Measurements from ENCODE around the gene TIMP2.
"Not testable (repeated sequence)": the region's sequence is repeated elsewhere in the genome, so short reads cannot be mapped to it uniquely, and the experiment has no call there.

Gene TIMP2

GRCh38 chr17:78884876-78885667 lies 40.1 kb downstream of the TIMP2 start:
- DNase-seq, result no peak

GRCh38 chr17:78884148-78884825 lies 40.9 kb downstream of the TIMP2 start:
- DNase-seq, result no peak

DNA sequence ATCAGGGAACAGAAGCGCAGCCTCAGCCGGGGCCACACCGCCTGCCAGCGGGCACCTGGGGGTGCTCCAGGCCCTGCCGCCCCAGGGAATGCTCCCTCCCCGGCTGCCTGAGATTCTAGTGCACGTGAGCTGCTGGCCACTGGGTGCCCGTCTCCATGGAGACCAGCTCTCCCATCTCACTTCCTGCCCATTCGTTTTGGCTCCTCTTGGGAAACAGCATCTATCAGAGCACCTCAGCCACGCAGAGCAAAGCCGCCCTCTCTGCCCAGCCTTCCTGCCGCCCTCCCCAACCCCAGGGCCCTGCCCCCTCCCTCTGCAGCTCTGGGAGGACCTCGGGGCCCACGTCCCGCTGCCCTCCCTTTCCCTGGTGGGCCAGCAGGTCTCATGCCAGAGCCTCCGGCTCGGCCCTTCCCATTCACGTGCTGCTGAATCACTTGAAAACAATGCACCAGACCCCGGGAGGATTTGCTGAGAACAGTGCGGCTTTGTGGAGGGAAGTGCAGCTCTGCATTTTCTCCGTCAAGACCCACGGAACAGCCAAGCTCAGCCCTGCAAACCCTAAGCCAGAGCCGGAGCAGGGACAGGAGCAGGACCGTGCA lies 41.6 kb downstream of the TIMP2 start:
- DNase-seq, result peak; percentile 90

DNA sequence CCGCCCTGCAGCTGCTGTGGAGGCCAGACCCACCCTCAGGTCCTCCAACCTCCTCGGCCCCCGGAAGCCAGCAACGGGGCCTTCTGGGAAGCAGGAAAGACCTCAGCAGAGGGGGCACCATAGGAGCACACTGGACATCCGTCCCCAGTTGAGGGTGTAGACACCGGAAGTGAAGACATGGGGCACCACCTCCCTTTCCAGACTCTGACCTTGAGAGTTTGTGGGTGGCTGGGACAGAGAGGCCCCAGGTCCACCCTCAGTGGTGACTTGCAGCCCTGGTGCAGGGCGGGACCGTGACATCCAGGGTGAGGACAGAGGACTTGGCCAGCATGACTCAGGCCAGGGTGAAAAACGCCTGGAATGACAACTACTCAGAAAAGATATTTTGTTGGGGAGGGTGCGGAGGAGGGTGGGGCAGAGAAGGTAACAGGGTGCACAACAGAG lies 42.1 kb downstream of the TIMP2 start:
- DNase-seq, result peak; percentile 62

DNA sequence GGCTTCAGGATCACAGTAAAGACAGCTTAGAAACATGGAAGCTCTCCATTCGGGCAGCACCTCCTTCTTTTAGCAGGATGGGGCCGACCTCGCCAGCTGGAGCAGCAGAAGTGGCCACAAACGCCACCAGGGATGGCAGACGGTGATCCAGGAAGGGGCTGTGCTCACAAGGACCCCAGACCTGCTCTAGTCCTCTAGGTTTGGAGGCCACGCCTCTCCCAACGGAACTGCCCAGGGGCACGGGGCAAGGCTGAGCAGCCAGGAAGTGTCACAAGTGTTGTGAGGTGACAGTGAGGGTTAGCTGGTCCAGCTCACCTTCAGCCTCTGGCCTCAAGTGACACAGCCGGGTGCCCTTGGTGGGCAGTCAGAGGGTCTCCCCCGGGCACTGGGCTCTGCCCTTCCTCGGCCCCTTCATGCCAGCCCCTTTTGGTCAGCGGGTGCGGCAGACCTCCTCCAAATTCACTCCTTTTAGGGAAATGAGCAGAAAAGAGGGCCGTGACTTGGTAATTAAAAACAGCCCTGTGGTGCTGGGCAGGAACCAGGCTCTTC lies 42.6 kb downstream of the TIMP2 start:
- DNase-seq, result no peak

- DNase-seq, result peak; percentile 39
These were observed 45.5 kb downstream of the TIMP2 start for GRCh38 chr17:78879635-78880186.

GRCh38 chr17:78878871-78879527 lies 46.2 kb downstream of the TIMP2 start:
- no peak for DNase-seq

GRCh38 chr17:78878261-78878660 lies 46.9 kb downstream of the TIMP2 start:
- no peak for DNase-seq

DNA sequence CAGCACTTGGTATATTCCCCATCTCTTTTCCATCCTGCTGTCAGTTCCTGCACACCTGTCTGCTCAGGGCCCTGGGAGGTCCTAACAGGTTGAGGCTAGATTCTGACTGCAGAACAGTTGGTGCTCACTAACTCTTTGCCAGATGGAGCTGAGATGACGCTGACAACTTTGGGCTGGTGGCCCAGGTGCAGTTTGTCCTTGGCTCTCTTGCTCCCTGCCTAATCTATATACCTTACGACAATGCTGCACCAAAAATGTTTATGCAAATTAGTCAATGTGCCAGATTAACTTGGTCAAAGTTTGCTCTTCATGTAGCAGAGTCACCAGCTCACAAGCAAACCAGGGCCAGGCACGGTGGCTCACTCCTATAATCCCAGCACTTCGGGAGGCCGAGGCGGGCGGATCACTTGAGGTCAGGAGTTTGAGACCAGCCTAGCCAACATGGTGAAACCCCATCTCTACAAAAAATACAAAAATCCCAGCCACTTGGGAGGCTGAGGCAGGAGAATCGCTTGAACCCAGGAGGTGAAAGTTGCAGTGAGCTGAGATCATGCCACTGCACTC lies 48.2 kb downstream of the TIMP2 start:
- not testable (repeated sequence) for DNase-seq

GRCh38 chr17:78876094-78876597 lies 49.0 kb downstream of the TIMP2 start:
- DNase-seq, result no peak

GRCh38 chr17:78875363-78876093 lies 49.7 kb downstream of the TIMP2 start:
- no peak for DNase-seq

GRCh38 chr17:78873519-78874340 lies 51.5 kb downstream of the TIMP2 start:
- no peak for DNase-seq

GRCh38 chr17:78872486-78872885 lies 52.7 kb downstream of the TIMP2 start:
- no peak for DNase-seq

GRCh38 chr17:78870621-78871020 lies 54.6 kb downstream of the TIMP2 start:
- DNase-seq, result no peak

DNA sequence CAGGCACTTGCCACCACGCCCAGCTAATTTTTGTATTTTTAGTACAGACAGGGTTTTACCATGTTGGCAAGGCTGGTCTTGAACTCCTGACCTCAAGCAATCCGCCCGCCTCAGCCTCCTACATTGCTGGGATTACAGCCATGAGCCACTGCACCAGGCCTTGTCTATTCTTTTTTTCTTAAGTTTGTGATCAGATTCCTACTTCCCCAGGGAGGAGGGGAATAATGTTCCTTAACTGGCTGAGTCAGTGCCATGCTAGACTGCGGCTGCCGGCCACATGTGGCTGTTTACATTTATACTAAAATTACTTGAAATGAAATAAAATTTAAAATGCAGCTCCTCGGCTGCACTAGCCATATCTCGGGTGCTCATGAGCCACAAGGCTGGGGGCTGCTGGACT lies 56.8 kb downstream of the TIMP2 start:
- DNase-seq, result peak; percentile 42

GRCh38 chr17:78867046-78867445 lies 58.1 kb downstream of the TIMP2 start:
- DNase-seq, result not testable (repeated sequence)

DNA sequence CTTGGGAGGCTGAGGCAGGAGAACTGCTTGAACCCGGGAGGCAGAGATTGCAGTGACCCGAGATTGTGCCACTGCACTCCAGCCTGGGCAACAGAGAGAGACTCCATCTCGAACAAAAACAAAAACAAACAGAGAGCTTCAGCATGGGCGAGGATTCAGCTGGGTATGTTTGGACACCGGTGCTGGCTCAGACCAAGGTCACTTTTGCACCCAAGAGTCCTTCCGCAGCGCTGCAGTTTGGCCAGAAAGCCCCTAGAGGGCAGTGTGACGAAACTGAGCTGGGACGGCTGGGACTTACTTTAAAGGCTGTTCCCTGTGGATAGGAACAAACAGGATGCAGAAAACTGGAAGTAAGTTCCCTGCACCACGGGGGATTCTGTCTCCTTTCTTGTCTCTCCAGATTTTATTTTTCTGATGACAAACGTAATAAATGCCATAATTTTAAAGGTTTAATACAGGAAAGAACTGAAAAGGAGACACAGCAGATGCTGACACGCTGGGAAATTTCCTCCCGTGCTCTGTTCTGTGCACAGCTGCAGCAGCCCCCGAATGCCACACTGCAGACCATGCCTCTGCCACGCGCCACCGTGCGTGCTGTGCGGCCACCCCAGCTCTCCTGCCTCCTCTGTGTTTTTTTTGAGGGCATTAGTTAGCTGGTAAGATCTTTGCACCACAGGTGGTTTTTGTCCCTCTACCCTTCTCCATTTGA lies 59.4 kb downstream of the TIMP2 start:
- peak; percentile 36 for DNase-seq

DNA sequence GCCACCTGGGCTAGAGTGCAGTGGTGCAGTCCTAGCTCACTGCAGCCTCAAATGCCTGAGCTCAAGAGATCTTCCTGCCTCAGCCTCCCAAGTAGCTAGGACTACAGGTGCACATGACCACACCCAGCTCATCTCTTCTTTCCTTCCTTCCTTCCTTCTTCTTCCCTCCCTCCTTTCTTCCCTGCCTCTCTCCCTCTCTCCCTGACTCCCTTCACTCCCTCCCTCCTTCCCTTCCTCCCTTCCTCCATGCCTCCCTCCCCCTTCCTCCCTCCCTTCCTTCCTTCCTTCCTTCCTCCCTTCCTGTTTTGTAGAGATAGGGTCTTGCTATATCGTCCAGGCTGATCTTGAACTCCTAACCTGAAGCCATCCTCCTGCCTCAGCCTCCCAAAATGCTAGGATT lies 61.1 kb downstream of the TIMP2 start:
- DNase-seq, result no peak

DNA sequence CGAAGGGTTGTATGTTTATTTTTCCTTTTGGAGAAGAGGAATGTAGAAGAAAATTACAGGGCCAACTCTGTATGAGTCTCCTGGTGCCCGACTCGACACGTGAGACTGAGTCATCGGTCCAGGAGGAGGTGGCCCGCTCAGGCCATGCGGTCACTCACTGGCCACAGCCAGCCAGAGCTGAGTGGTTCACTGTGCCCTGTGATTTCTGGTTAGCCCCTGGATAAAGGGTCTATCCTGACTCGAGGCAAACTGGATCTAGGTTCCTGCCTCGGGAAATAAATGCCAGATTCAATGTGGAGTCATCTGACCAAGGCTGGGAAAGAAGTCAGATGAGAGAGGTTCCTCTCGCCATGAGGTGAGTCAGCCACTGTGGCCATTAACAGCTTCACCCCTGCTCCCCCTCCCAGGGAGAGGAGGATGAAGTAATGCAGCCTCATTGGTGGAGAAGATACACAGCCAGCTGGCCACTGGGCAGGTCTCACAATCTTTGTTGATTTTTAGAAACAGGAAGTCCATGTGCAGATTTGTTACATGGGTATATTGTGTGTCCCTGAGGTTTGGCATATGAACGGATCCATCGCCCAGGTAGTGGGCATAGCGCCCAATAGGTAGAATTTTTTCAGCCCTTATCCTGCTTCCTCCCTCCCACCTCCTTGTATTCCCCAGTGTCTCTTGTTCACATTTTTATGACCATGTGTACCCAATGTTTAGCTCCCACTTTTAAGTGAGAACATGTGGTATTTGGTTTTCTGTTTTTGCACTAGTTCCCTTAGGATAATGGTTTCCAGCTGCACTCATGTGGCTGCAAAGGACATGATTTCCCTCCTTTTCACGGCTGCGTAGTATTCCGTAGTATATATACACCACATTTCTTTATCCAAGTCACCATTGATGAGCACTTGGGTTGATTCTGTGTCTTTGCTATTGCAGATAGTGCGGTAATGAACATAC lies 62.8 kb downstream of the TIMP2 start:
- peak; percentile 93 for DNase-seq

Measured in amniotic stem cell (primary cell).